ENCODE data around the gene DIAPH1. TPM values are rescaled to one million over a fixed set of nuclear protein-coding genes. Genes with fewer than 3 reads are reported as not detected.

Gene DIAPH1
- total RNA-seq, 1 donor from 2014 or later = 118 TPM

GRCh38 chr5:141609044-141609443, 9.8 kb downstream of the DIAPH1 start:
- H3K27me3 ChIP-seq (ENCODE audit: low read depth) = no peaks in the 10 kb centered on the region
- peak overlapping the region; percentile 39 for H3K27ac ChIP-seq
- no peaks in the 10 kb centered on the region for H3K9me3 ChIP-seq
- intact Hi-C loops (cut with DNase I) = no loop called here
- H3K4me1 ChIP-seq = peaks cover 84% of the 10 kb centered on the region
- H3K36me3 ChIP-seq = no peaks in the 10 kb centered on the region
- DNase-seq = no peak
- no peak for TF ChIP-seq CTCF (IDR thresholded peaks at IDR 0.05)
- no peak overlapping the region for H3K4me3 ChIP-seq
- no peak for ATAC-seq

- Histone ChIP-seq H3K27me3 (ENCODE audit: low read depth) (no peaks in the 10 kb centered on the region), H3K9me3 (no peaks in the 10 kb centered on the region), H3K4me1 (peaks cover 89% of the 10 kb centered on the region), H3K4me3 (no peak overlapping the region), H3K36me3 (no peaks in the 10 kb centered on the region), H3K27ac (peak overlapping the region; percentile 39)
- DNase-seq (no peak), ATAC-seq (peak; percentile 26 to 57)
- TF ChIP-seq CTCF (IDR thresholded peaks at IDR 0.05) = no peak
- intact Hi-C loops (cut with DNase I) = no loop called here
Observed at GRCh38 chr5:141608557-141608956, 10.2 kb downstream of the DIAPH1 start.

GRCh38 chr5:141608046-141608445, 10.8 kb downstream of the DIAPH1 start:
- H3K4me1 ChIP-seq = peaks cover 90% of the 10 kb centered on the region
- H3K27ac ChIP-seq = peak overlapping the region; percentile 39

GRCh38 chr5:141605523-141606277, 13.1 kb downstream of the DIAPH1 start:
- no peak for TF ChIP-seq CTCF (IDR thresholded peaks at IDR 0.05)
- Histone ChIP-seq H3K27ac (peak overlapping the region; percentile 81), H3K27me3 (ENCODE audit: low read depth) (no peaks in the 10 kb centered on the region), H3K4me1 (peaks cover 92% of the 10 kb centered on the region), H3K36me3 (no peaks in the 10 kb centered on the region), H3K4me3 (peak overlapping the region; percentile 8), H3K9me3 (no peaks in the 10 kb centered on the region)
- ATAC-seq (peak; percentile 81 to 90), DNase-seq (peak; percentile 59)
- intact Hi-C loops (cut with DNase I) = no loop called here

More at GRCh38 chr5:141608046-141608445, 10.8 kb downstream of the DIAPH1 start:
- no peaks in the 10 kb centered on the region for H3K27me3 ChIP-seq (ENCODE audit: low read depth)
- intact Hi-C loops (cut with DNase I) = no loop called here
- DNase-seq (no peak), ATAC-seq (no peak)
- no peaks in the 10 kb centered on the region for H3K36me3 ChIP-seq
- no peaks in the 10 kb centered on the region for H3K9me3 ChIP-seq
- H3K4me3 ChIP-seq = no peak overlapping the region
- TF ChIP-seq CTCF (IDR thresholded peaks at IDR 0.05) = no peak

GRCh38 chr5:141603923-141604717, 14.7 kb downstream of the DIAPH1 start:
- peaks cover 92% of the 10 kb centered on the region for H3K4me1 ChIP-seq
- peak; percentile 62 for DNase-seq

More at GRCh38 chr5:141603923-141604717, 14.7 kb downstream of the DIAPH1 start:
- intact Hi-C loops (cut with DNase I) = no loop called here
- no peak for TF ChIP-seq CTCF (IDR thresholded peaks at IDR 0.05)
- no peak overlapping the region for H3K4me3 ChIP-seq
- no peaks in the 10 kb centered on the region for H3K9me3 ChIP-seq
- peak; percentile 88 to 92 for ATAC-seq
- H3K27me3 ChIP-seq (ENCODE audit: low read depth) = no peaks in the 10 kb centered on the region
- peak overlapping the region; percentile 81 for H3K27ac ChIP-seq
- H3K36me3 ChIP-seq = no peaks in the 10 kb centered on the region

Measured in lower lobe of right lung (tissue), 2 donors.